T-helper 1 cell treated with Interleukin-12 subunit alpha and Interleukin-12 subunit beta and Interleukin-4 antibody, amounts not matched to agents 30 ng/mL and 1 ng/mL, for 36 hours (primary cell): ENCODE measurements around the gene ZRANB3. TPM values are rescaled to one million over a fixed set of nuclear protein-coding genes. Genes with fewer than 3 reads are reported as not detected.

Source experiments
- intact Hi-C: fragments of 100-400 bp; cut with micrococcal nuclease; formaldehyde crosslinking; loops from one replicate; pipeline ENCODE4 v1.15.1; 2024
- total RNA-seq: library from RNA; stranded (reverse); gene quantifications from 2 replicates; pipeline ENCODE4 v1.2.3, GENCODE V29; 2022

Gene ZRANB3
- total RNA-seq, 1 donor from 2014 or later, result 4.4 TPM

DNA sequence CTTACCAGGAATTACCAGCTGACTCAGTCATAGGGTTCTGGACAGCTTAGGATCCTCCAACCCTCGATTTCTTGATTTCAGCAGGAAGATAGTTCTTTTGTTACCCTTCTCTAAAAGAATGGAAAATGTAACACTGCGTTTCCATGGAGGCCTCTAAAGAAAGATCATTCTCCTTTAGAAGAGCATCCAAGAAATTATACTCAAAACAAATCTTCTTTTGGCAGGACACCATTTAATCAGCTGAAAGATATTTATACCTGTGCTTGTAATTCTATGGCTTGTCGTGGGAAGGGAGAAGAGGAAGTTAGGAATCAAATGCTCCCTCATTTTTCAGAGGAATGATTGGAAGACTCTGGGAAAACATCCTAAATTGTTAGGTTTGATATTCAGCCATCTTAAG lies 348.4 kb downstream of the ZRANB3 start:
- intact Hi-C loops, result no loop called here

DNA sequence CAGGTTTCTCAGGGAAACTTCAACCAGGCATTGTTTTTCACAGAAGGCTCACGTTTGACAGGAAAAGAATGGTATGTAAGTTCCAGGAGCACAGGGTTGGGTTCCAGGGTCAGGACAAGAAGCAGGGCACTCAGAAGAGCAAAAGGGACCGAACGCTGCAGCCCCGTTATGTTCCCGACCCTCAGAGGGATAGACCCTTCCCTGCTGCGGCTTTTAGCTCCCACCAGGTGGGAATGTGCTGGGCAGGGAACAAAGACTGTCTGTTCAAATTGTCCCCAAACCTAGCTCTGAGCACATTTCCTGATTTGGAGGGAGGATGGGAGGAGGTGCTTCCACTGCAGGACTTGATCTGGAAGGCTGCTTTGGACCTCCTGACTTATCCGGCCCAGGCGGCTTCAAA lies 348.8 kb downstream of the ZRANB3 start:
- intact Hi-C loops, result no loop called here

GRCh38 chr2:135179689-135180088 lies 351.3 kb downstream of the ZRANB3 start:
- intact Hi-C loops, result no loop called here

DNA sequence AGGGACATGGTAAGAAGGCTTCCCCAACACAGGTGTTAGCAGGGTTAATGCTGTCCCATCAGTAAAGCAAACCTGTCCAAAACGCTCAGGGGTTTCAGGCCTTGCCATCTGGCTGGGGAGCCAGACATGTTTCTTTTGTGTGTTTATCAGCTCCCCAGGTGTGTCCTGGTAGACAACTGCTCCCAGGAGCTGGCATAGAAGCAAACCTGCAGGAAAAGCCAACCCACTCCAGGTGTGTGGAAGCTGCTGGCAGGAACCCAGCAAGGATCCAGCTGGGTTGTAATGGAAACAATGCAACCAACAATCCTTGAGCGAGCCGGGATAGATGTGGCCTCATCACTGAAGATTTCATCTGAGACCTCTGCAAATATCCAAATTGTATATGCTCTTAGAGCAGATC lies 355.8 kb downstream of the ZRANB3 start:
- intact Hi-C loops, result no loop called here

- intact Hi-C loops, result loop anchor here (5.0 kb wide), 1 partner anchor 122 kb away; the partner anchor contains the start of gene RAB3GAP1
These were observed 356.3 kb downstream of the ZRANB3 start for GRCh38 chr2:135174810-135175093.

DNA sequence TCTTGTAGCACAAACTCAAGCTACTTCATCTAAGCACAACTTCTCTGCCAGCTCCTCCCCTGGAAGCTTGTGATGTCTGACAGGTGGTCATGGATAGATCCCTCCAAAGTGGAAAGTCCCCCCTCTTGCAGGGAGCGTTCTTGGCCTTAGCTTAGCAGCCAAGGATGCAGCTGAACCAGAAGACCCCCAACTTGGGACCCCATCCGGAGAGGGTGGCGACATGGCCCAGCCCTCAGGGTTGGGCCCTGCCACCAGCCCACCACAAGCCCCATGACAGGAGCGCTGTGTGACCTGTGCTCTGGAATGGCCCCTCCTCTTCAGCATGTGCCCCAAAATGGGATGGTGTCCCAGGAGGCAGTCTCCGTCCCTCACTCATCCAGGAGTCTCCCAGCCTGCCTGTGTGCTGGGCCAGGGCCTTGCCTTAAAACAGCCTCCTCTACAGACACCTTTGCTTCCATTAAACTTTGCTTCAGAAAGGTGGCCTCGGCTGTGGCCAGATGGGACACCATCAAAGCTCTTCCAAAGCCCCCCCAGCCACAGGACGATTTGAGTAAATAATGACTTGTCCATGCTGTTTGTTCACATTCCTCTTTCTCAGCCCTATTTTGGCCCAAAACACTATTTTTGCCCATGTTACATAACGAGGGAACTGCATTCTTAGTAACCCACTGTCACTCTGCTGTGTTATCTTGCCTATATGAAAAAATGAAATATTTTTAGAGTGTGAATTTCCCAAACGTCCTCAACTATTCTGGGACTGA lies 356.8 kb downstream of the ZRANB3 start:
- intact Hi-C loops, result loop anchor here (5.0 kb wide), 1 partner anchor 122 kb away; the partner anchor contains the start of gene RAB3GAP1

GRCh38 chr2:135169900-135170753 lies 360.9 kb downstream of the ZRANB3 start:
- intact Hi-C loops, result loop anchor here (5.0 kb wide), 1 partner anchor 118 kb away; the partner anchor contains the start of gene RAB3GAP1

GRCh38 chr2:135168204-135168856 lies 362.7 kb downstream of the ZRANB3 start:
- intact Hi-C loops, result no loop called here

DNA sequence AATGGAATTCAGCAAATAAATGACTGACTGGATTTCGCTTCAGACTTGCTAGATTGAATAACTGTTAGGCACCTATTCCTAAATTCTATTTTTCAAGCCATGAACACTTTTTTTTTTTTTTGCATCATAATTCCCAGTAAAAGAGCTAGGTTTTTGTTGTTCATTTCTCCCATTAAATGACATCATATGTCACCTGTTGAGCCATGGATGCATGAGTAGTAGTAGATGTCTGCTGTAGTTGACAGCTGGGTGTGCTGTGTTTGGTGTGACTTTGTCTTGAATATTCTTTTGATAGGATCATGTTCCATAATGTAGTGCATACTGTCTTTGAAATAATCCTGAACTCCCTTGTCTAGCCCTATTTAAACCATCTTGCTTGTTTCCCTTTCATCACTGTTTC lies 363.7 kb downstream of the ZRANB3 start:
- intact Hi-C loops, result no loop called here

GRCh38 chr2:135164431-135164830 lies 366.6 kb downstream of the ZRANB3 start:
- intact Hi-C loops, result no loop called here

DNA sequence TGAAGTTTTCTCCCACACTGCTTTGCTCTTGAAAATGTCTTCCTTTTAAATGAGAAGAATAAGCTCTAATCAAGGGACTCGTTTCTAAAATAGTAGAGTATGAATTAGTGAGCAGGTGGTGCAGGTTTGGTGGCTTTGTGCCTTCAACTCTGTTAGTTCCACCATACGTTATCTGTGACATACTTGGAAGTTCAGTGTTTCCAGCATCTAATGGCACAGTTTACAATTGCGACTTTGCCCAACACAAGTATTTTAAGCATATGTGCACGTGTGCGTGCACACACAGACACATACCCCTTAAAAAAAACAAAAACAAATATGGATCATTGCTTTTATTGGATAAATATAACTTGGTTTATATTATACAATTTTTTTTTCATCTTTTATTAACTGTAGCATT lies 367.1 kb downstream of the ZRANB3 start:
- intact Hi-C loops, result no loop called here

DNA sequence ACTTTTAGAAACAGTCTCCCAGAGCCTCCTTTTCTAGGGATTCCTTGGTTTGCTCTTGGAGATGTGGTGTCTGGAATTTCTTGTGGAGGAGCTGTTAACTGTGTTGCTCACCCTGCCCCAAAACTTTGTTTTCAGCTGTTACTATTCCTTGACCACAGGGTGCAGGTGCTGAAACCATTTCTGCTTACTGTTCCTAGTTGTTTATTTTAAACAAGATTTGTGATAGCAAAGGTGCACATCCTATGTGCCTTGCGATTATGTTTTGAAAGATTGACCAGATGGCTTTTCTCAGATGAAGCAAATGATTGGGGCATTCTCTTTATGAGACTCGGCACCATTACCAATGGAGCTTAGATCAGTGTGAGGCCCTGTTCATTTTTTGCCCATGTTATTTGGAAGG lies 367.7 kb downstream of the ZRANB3 start:
- intact Hi-C loops, result no loop called here

- intact Hi-C loops, result no loop called here
These were observed 368.2 kb downstream of the ZRANB3 start for GRCh38 chr2:135162786-135163185.

GRCh38 chr2:135162377-135162776 lies 368.6 kb downstream of the ZRANB3 start:
- intact Hi-C loops, result no loop called here

DNA sequence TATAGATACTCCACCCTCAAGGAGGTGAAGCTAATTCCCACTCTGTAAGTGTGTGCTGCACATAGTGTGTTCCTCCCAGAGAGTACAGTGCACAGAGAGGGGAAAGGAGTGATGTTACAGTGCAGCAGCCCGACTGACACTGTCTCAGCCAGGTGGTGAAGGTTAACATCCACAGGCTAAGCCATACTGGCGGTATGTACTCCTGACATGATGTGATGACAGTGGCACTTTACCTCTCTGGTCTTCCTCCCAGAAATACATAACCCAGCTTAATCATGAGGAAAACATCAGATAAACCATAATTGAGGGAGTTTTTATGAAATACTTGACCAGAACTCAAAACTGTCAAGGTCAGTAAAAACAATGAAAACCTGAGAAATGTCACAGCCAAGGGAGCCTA lies 371.8 kb downstream of the ZRANB3 start:
- intact Hi-C loops, result no loop called here

GRCh38 chr2:135157856-135158255 lies 373.2 kb downstream of the ZRANB3 start:
- intact Hi-C loops, result no loop called here

GRCh38 chr2:135154962-135155361 lies 376.1 kb downstream of the ZRANB3 start:
- intact Hi-C loops, result no loop called here

GRCh38 chr2:135152361-135152760 lies 378.7 kb downstream of the ZRANB3 start:
- intact Hi-C loops, result no loop called here

GRCh38 chr2:135151615-135152014 lies 379.4 kb downstream of the ZRANB3 start:
- intact Hi-C loops, result no loop called here

- intact Hi-C loops, result no loop called here
These were observed 380.3 kb downstream of the ZRANB3 start for GRCh38 chr2:135150725-135151124.

- intact Hi-C loops, result no loop called here
These were observed 381.8 kb downstream of the ZRANB3 start for GRCh38 chr2:135149251-135149650.

DNA sequence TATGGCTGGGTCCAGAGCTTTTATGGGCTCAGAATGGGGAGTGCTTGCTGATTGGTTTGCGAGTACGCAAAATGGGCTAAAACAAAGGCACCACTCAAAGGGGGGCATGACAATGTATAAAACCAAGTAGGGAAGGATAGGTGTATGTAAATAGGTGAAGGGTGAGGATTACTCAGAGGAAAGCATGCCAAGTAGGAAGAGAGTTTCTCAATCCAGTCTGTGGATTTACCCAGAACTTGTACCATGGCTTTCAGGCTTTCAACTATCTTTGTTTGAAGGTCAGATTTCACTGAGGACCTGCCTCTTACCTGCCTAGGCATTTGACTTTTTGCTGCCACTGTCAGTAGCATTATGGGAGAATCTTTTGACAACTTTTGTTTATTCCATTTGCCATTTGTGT lies 386.7 kb downstream of the ZRANB3 start:
- intact Hi-C loops, result no loop called here
